KOPT-K1 (cell line): ENCODE results near the gene OTUB2.

Experiments used
- H3K27ac ChIP-seq: fragments of 200-600 bp; sonication (generic); 2 replicates; pipeline ENCODE4 v1.5.1; 2016; ENCODE audit warnings: antibody characterized with exemption, mild to moderate bottlenecking, low read depth, low read length; ENCODE audit not compliant: poor library complexity, severe bottlenecking
- H3K36me3 ChIP-seq: fragments of 200-600 bp; sonication (generic); 2 replicates; pipeline ENCODE4 v1.5.1; 2017; ENCODE audit warnings: antibody characterized with exemption, mild to moderate bottlenecking, low read length, moderate library complexity; ENCODE audit not compliant: insufficient read depth
- H3K9me3 ChIP-seq: fragments of 200-600 bp; sonication (generic); 2 replicates; pipeline ENCODE4 v1.5.1; 2017; ENCODE audit warnings: antibody characterized with exemption, low read length, mild to moderate bottlenecking; ENCODE audit not compliant: insufficient read depth, poor library complexity, severe bottlenecking

The OTUB2 gene

GRCh38 chr14:94038921-94039629 is 12.9 kb downstream of the OTUB2 start:
- Histone ChIP-seq H3K36me3 (peaks cover 11% of the 10 kb centered on the region), H3K27ac (no peak overlapping the region), H3K9me3 (no peaks in the 10 kb centered on the region)

- Histone ChIP-seq H3K9me3 (no peaks in the 10 kb centered on the region), H3K36me3 (peaks cover 23% of the 10 kb centered on the region), H3K27ac (no peak overlapping the region)
These were observed 14.1 kb downstream of the OTUB2 start for GRCh38 chr14:94040247-94040646.

DNA sequence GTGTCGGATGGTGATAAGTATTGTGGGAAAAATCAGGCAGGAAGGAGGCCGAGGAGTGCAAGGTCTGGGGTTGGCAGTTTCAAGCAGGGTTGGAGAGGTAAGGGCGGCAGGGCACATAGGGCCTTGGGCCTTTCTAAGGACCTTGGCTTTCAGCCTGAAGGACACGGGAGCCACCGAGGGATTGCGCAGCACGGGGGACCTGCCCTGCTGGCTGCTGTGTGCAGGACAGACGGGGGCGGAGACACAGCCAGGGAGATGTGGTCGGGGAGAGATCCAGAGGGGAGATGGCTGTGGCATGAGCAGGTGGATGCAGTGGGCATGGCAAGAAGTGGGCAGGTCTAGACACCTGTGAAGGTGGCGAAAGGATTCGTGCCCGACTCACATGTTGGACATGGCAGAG is 14.7 kb downstream of the OTUB2 start:
- Histone ChIP-seq H3K9me3 (no peaks in the 10 kb centered on the region), H3K36me3 (peaks cover 28% of the 10 kb centered on the region)

GRCh38 chr14:94041551-94042346 is 15.6 kb downstream of the OTUB2 start:
- H3K36me3 ChIP-seq: peaks cover 38% of the 10 kb centered on the region
- no peak overlapping the region for H3K27ac ChIP-seq
- no peaks in the 10 kb centered on the region for H3K9me3 ChIP-seq

More for the DNA sequence above, 14.7 kb downstream of the OTUB2 start:
- H3K27ac ChIP-seq: no peak overlapping the region

- Histone ChIP-seq H3K27ac (no peak overlapping the region), H3K36me3 (peaks cover 46% of the 10 kb centered on the region), H3K9me3 (no peaks in the 10 kb centered on the region)
These were observed 16.4 kb downstream of the OTUB2 start for GRCh38 chr14:94042433-94043091.

DNA sequence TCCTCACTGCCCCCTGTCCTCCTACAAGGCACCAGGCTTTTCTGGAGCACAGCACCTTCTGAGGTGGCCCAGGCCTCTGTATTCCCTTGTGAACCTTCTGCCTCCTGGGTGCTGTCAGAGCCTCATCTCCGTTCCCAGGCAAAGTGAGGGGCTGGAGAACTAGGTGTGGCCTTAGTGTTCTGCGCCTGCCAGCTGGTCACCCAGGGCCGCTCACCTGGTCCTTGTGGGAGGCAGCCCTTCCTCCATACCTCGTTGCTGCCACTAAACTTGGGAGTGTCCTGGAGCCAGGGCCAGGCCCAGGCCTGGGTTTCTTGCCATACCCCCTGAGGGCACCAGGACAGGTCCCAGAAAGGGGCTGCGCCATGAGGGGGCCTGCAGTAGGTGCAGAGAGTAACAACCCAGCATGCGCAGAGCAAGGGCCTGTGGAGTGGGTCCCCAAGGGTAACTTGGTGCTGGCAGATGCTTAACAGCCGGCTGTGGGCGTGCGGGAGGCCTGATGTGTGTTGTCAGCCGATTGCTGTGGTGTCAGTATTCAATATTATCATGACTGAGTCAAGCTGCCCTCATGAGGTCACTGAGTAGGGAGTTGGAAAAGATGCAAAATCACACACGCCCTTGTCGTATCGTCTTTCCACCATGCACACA is 17.1 kb downstream of the OTUB2 start:
- Histone ChIP-seq H3K27ac (no peak overlapping the region), H3K36me3 (peaks cover 52% of the 10 kb centered on the region), H3K9me3 (no peaks in the 10 kb centered on the region)

GRCh38 chr14:94043756-94044475 is 17.8 kb downstream of the OTUB2 start:
- no peak overlapping the region for H3K27ac ChIP-seq
- H3K36me3 ChIP-seq: peaks cover 59% of the 10 kb centered on the region
- H3K9me3 ChIP-seq: no peaks in the 10 kb centered on the region

GRCh38 chr14:94044476-94045091 is 18.4 kb downstream of the OTUB2 start:
- no peaks in the 10 kb centered on the region for H3K9me3 ChIP-seq
- H3K36me3 ChIP-seq: peaks cover 66% of the 10 kb centered on the region
- no peak overlapping the region for H3K27ac ChIP-seq

DNA sequence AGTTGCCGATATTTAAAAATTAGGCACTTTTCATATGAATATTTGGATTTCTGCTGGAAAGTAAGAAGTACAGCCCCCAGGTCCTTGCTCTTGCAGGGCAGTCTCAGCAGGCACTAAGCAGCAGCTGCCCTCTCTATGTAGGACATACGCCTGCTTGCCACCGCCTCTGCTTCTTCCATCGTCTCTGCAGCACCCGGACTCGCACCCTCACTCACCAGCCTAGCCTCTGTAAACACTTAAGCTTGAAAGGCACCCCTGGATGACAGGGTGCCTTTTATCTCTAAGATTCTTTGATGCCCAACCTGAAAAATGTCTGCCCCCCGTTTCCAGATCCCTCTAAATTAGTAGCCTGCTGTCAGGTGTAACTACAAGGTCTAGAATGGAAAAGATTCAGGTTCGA is 19.0 kb downstream of the OTUB2 start:
- H3K27ac ChIP-seq: no peak overlapping the region
- peaks cover 71% of the 10 kb centered on the region for H3K36me3 ChIP-seq
- H3K9me3 ChIP-seq: no peaks in the 10 kb centered on the region

DNA sequence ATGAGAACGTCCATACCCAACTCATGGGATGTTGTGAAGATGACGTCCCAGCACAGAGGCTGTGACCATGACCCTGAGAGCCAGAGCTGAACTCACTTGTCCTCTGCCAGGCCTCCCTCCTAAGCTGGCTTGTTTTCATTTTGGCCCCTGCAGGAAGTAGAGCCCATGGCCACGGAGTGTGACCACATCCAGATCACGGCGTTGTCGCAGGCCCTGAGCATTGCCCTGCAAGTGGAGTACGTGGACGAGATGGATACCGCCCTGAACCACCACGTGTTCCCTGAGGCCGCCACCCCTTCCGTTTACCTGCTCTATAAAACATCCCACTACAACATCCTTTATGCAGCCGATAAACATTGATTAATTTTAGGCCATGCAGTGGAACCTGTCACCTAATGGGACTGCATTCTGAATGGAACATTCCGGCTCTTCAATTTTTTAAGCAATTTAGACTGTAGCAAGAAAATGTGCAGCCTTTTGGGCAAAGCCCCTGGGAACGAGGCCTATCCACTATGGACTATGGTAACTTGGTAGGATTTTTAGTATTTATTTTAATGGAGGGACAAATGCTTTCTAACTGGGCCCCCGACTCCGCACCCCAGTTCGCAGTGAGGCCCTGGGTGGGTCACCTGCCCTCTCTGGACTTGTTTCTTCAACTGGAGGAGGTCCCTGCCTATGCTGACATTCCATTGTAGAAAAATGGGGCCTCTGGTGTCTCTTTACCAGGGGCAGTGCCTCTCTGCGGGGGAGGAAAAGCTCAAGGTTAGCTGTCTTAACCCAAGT is 19.6 kb downstream of the OTUB2 start:
- Histone ChIP-seq H3K9me3 (no peaks in the 10 kb centered on the region), H3K36me3 (peaks cover 78% of the 10 kb centered on the region), H3K27ac (no peak overlapping the region)

GRCh38 chr14:94046696-94047250 is 20.6 kb downstream of the OTUB2 start:
- H3K36me3 ChIP-seq: peaks cover 88% of the 10 kb centered on the region
- H3K9me3 ChIP-seq: no peaks in the 10 kb centered on the region
- no peak overlapping the region for H3K27ac ChIP-seq

GRCh38 chr14:94047581-94047980 is 21.4 kb downstream of the OTUB2 start:
- Histone ChIP-seq H3K36me3 (peaks cover 96% of the 10 kb centered on the region), H3K27ac (no peak overlapping the region), H3K9me3 (no peaks in the 10 kb centered on the region)
